A549 (cell line): ENCODE results near the gene ABHD17A. TPM values are rescaled to one million over a fixed set of nuclear protein-coding genes. Genes with fewer than 3 reads are reported as not detected.

ENCODE experiments used
- ATAC-seq, 2 experiments: fragments of 200-7000 bp in 1 of 2; fragments of >200 bp in 1 of 2; cut with Nextera tagmentation in 1 of 2; cut with Tn5 transposase in 1 of 2; 3 replicates each; pipeline versions ENCODE4 v1.8.0 to v1.9.1; 2018 to 2020; ENCODE audit warnings: mild to moderate bottlenecking in 1 of 2, moderate library complexity in 1 of 2
- CTCF ChIA-PET: fragments of 300-600 bp; sonication (Branson Sonifier 250); formaldehyde crosslinking; extraction: SDS; loops from one replicate; lab custom pipeline; 2021; ENCODE audit warnings: antibody characterized with exemption, inconsistent platforms; lab: Yijun Ruan, JAX
- POLR2A ChIA-PET: fragments of 350-600 bp; formaldehyde crosslinking; extraction: SDS; loops from one replicate; lab custom pipeline; 2021; ENCODE audit warnings: antibody characterized with exemption, inconsistent platforms; lab: Yijun Ruan, JAX
- DNase-seq, 2 experiments: peaks; one replicate each; pipeline versions ENCODE4 v3.0.0 to v3.0.0-alpha.2; 2011 to 2016; ENCODE audit warnings: low read depth in 1 of 2, low spot score in 1 of 2
- FAIRE-seq: peaks from 2 replicates; lab custom pipeline; 2011; peaks lifted over from hg19 to GRCh38; lab: Jason Lieb, UNC
- H3K27ac ChIP-seq, 2 experiments: fragments of >200 bp; sonication (Bioruptor Twin); formaldehyde crosslinking; 3 replicates each; pipeline ENCODE4 v1.5.1; 2016 to 2017
- H3K4me1 ChIP-seq: fragments of >200 bp; sonication (Bioruptor Twin); formaldehyde crosslinking; 3 replicates; pipeline ENCODE4 v1.6.1; 2016
- H3K4me2 ChIP-seq: fragments of >200 bp; sonication (Bioruptor Twin); formaldehyde crosslinking; 3 replicates; pipeline ENCODE4 v1.6.1; 2016
- H3K4me3 ChIP-seq: fragments of >200 bp; sonication (Bioruptor Twin); formaldehyde crosslinking; 3 replicates; pipeline ENCODE4 v1.5.1; 2016
- H3K9me3 ChIP-seq: fragments of >200 bp; sonication (Bioruptor Twin); formaldehyde crosslinking; 3 replicates; pipeline ENCODE4 v1.6.1; 2016
- ATOH8 ChIP-seq: fragments of 250-450 bp; sonication (Bioruptor Pico); IDR thresholded peaks from 2 replicates; pipeline ENCODE4 v1.5.0; 2020; ENCODE audit warnings: low read depth, mild to moderate bottlenecking, moderate library complexity
- BCL3 ChIP-seq: fragments of >200 bp; sonication (Bioruptor Twin); formaldehyde crosslinking; IDR thresholded peaks from 3 replicates; pipeline ENCODE4 v1.6.1; 2016
- BHLHE40 ChIP-seq: IDR thresholded peaks from 2 replicates; pipeline ENCODE4 v1.6.1; 2012; ENCODE audit warnings: low read depth, low read length, inconsistent platforms
- CHD4 ChIP-seq: fragments of 200-600 bp; sonication (generic); IDR thresholded peaks from 2 replicates; pipeline ENCODE4 v1.6.1; 2016; ENCODE audit warnings: antibody characterized with exemption, mild to moderate bottlenecking, borderline replicate concordance
- E2F6 ChIP-seq: IDR thresholded peaks from 2 replicates; pipeline ENCODE4 v1.6.1; 2012; ENCODE audit warnings: low read depth, borderline replicate concordance
- ELK1 ChIP-seq: fragments of 150-350 bp; IDR thresholded peaks from 2 replicates; pipeline ENCODE4 v1.6.1; 2014; ENCODE audit warnings: low read depth, mild to moderate bottlenecking, low read length
- EP300 ChIP-seq, 2 experiments: fragments of >200 bp; sonication (Bioruptor Twin); formaldehyde crosslinking; IDR thresholded peaks; 2 replicates in 1 of 2; 3 replicates in 1 of 2; pipeline ENCODE4 v1.6.1; 2016 to 2017
- FOSB ChIP-seq: fragments of 250-450 bp; sonication (Bioruptor Pico); IDR thresholded peaks from 2 replicates; pipeline ENCODE4 v1.5.0; 2020; ENCODE audit warnings: mild to moderate bottlenecking, moderate library complexity
- GATA3 ChIP-seq: IDR thresholded peaks from 2 replicates; pipeline ENCODE4 v1.6.1; 2012; ENCODE audit warnings: borderline replicate concordance
- HDAC2 ChIP-seq: fragments of 200-600 bp; sonication (generic); IDR thresholded peaks from 2 replicates; pipeline ENCODE4 v1.6.1; 2016
- HES2 ChIP-seq: fragments of >200 bp; sonication (Bioruptor Twin); formaldehyde crosslinking; IDR thresholded peaks from 2 replicates; pipeline ENCODE4 v1.6.1; 2016
- HEYL ChIP-seq: fragments of 250-450 bp; sonication (Bioruptor Pico); IDR thresholded peaks from 2 replicates; pipeline ENCODE4 v1.8.0; 2021; ENCODE audit warnings: mild to moderate bottlenecking, moderate library complexity
- HMGXB4 ChIP-seq: fragments of 250-450 bp; sonication (Bioruptor Pico); IDR thresholded peaks from 2 replicates; pipeline ENCODE4 v1.5.0; 2021; ENCODE audit warnings: mild to moderate bottlenecking, moderate library complexity, borderline replicate concordance
- JUN ChIP-seq, 2 experiments: fragments of >200 bp; sonication (Bioruptor Twin); formaldehyde crosslinking; IDR thresholded peaks; 2 replicates in 1 of 2; 3 replicates in 1 of 2; pipeline ENCODE4 v1.6.1; 2016 to 2017
- KDM1A ChIP-seq: fragments of 200-600 bp; sonication (generic); IDR thresholded peaks from 2 replicates; pipeline ENCODE4 v1.6.1; 2016; ENCODE audit warnings: low read depth, mild to moderate bottlenecking
- NFE2L2 ChIP-seq: fragments of 150-350 bp; conservative IDR thresholded peaks from 2 replicates; pipeline ENCODE4 v1.6.1; 2014; ENCODE audit warnings: low read length
- PBX3 ChIP-seq: IDR thresholded peaks from 2 replicates; pipeline ENCODE4 v1.6.1; 2012
- POLR2A ChIP-seq: IDR thresholded peaks from 2 replicates; pipeline ENCODE4 v1.6.1; 2012; ENCODE audit warnings: mild to moderate bottlenecking, low read length
- RAD21 ChIP-seq, 2 experiments: fragments of >200 bp in 1 of 2; sonication (Bioruptor Twin) in 1 of 2; formaldehyde crosslinking in 1 of 2; IDR thresholded peaks in 1 of 2; conservative IDR thresholded peaks in 1 of 2; 2 replicates in 1 of 2; 3 replicates in 1 of 2; pipeline ENCODE4 v1.6.1; 2012 to 2018; ENCODE audit warnings: inconsistent platforms in 1 of 2
- RCOR1 ChIP-seq: fragments of 150-350 bp; IDR thresholded peaks from 2 replicates; pipeline ENCODE4 v1.6.1; 2014; ENCODE audit warnings: antibody characterized with exemption, low read length, low read depth
- REST ChIP-seq: fragments of 200-600 bp; sonication (generic); IDR thresholded peaks from 2 replicates; pipeline ENCODE4 v1.6.1; 2016; ENCODE audit warnings: antibody characterized with exemption, mild to moderate bottlenecking, moderate library complexity
- RNF2 ChIP-seq: fragments of 200-600 bp; sonication (generic); IDR thresholded peaks from 2 replicates; pipeline ENCODE4 v1.6.1; 2016; ENCODE audit warnings: low read depth, mild to moderate bottlenecking, antibody characterized with exemption, moderate library complexity, borderline replicate concordance
- ZNF302 ChIP-seq: fragments of 250-450 bp; sonication (Bioruptor Pico); IDR thresholded peaks from 2 replicates; pipeline ENCODE4 v1.9.0; 2021; ENCODE audit warnings: inconsistent platforms, mild to moderate bottlenecking, moderate library complexity
- ZSCAN20 ChIP-seq: fragments of 250-450 bp; sonication (Bioruptor Pico); IDR thresholded peaks from 2 replicates; pipeline ENCODE4 v1.8.0; 2022; ENCODE audit warnings: mild to moderate bottlenecking, moderate library complexity
- WGBS: methylation state at CpG from one replicate; pipeline ENCODE4 v1.1.6; 2017; ENCODE audit errors: missing lambda C conversion rate; 5-methylcytosine and 5-hydroxymethylcytosine counted together
- polyA plus RNA-seq, 4 experiments: library from polyadenylated mRNA; depleted of rRNA in 3 of 4; stranded (reverse); fragments of >200 nt; fragmentation: RNase III in 1 of 4; extraction: RNeasy Plus Mini Kit Qiagen cat#74134 plus additional on column Dnase treatment in 1 of 4; gene quantifications; 2 replicates in 3 of 4; 3 replicates in 1 of 4; pipeline ENCODE4 v1.2.3, GENCODE V29; 2011 to 2017

ABHD17A gene
- polyA plus RNA-seq, 2 of the 4 experiments (the other 2 are of a cell fraction) = 12.8 to 23.1 TPM

GRCh38 chr19:1912760-1913505, 27.6 kb upstream of the ABHD17A start:
- ATAC-seq = no peak
- ChIA-PET CTCF (interaction anchor here (3.1 kb wide), 1 partner anchor 16 kb away, joined by 12 read pairs; no protein-coding TSS in a partner anchor), POLR2A (no interaction called here)
- TF ChIP-seq RCOR1 (no peak), FOSB (no peak), ZNF302 (CRISPR knock-in tag) (no peak), BHLHE40 (no peak), PBX3 (no peak), HES2 (no peak), BCL3 (no peak), EP300 (IDR thresholded peaks at IDR 0.05) (no peak), POLR2A (no peak), ATOH8 (CRISPR knock-in tag) (no peak)
- no peak overlapping the region for H3K4me3 ChIP-seq
- DNase-seq = no peak
- no peaks in the 10 kb centered on the region for H3K9me3 ChIP-seq
- WGBS = 95% methylated on average over 47 of the region's 77 CpGs
- no peaks in the 10 kb centered on the region for H3K4me1 ChIP-seq
- no peak overlapping the region for H3K4me2 ChIP-seq
- no peak overlapping the region for H3K27ac ChIP-seq
- no peak for FAIRE-seq

GRCh38 chr19:1911995-1912394, 26.7 kb upstream of the ABHD17A start:
- DNase-seq (no peak), ATAC-seq (no peak), FAIRE-seq (no peak)
- Histone ChIP-seq H3K4me2 (no peak overlapping the region), H3K9me3 (no peaks in the 10 kb centered on the region), H3K4me1 (peaks cover 6% of the 10 kb centered on the region; the same call in 1 of the 3 replicates), H3K4me3 (no peak overlapping the region), H3K27ac (no peak overlapping the region)
- ChIA-PET POLR2A (no interaction called here), CTCF (interaction anchor here (3.2 kb wide), 1 partner anchor 17 kb away, joined by 14 read pairs; no protein-coding TSS in a partner anchor)
- WGBS = 92% methylated on average over 9 of the region's 37 CpGs
- no peak for TF ChIP-seq HEYL (CRISPR knock-in tag)
- no peak for TF ChIP-seq POLR2A
- no peak for TF ChIP-seq KDM1A
- TF ChIP-seq ELK1 = no peak
- no peak for TF ChIP-seq HDAC2
- TF ChIP-seq ATOH8 (CRISPR knock-in tag) = no peak
- TF ChIP-seq CHD4 = no peak
- TF ChIP-seq REST = no peak
- no peak for TF ChIP-seq JUN (IDR thresholded peaks at IDR 0.05)
- TF ChIP-seq HMGXB4 = no peak
- no peak for TF ChIP-seq ZSCAN20
- no peak for TF ChIP-seq RAD21 (conservative IDR thresholded peaks at IDR 0.05 in 1 of 2, IDR thresholded peaks at IDR 0.05 in 1 of 2)
- TF ChIP-seq NFE2L2 = no peak
- no peak for TF ChIP-seq RCOR1
- TF ChIP-seq E2F6 = no peak
- TF ChIP-seq RNF2 = no peak
- TF ChIP-seq GATA3 = no peak
